ENCODE data around the gene TLE1. TPM values are rescaled to one million over a fixed set of nuclear protein-coding genes. Genes with fewer than 3 reads are reported as not detected.

TLE1 gene
- total and polyA plus RNA-seq, 9 of the 15 experiments (the other 6 are each of a cell fraction or from before 2014, with no cell fraction given): 0.11 TPM; not detected in 8

GRCh38 chr9:81650586-81651515, 38.5 kb downstream of the TLE1 start:
- no peaks in the 10 kb centered on the region for H3K9me1 ChIP-seq (ENCODE audit: control insufficient read depth, insufficient read depth, low read length)
- H3K9ac ChIP-seq (ENCODE audit: insufficient read depth in 1 of 2, low read depth in 2 of 2, low read length in 2 of 2): no peak overlapping the region
- H3K27me3 ChIP-seq (ENCODE audit: control insufficient read depth in 2 of 2, insufficient read depth in 2 of 2, low read length in 2 of 2): no peaks in the 10 kb centered on the region
- ATAC-seq (no peak), DNase-seq (ENCODE audit: extremely low read depth in 1 of 4, low spot score in 3 of 4) (no peak), FAIRE-seq (no peak)
- H3K9me3 ChIP-seq (replicated peaks; ENCODE audit: control insufficient read depth, insufficient read depth, low read depth, low read length): no peaks in the 10 kb centered on the region
- intact Hi-C loops (cut with micrococcal nuclease): no loop called here
- 0% methylated on average over 8 of the region's 8 CpGs for WGBS (ENCODE audit: insufficient coverage, low coverage, missing lambda C conversion rate)
- H3K27ac ChIP-seq (ENCODE audit: extremely low read depth, low read depth, low read length): no peak overlapping the region
- no peaks in the 10 kb centered on the region for H4K20me1 ChIP-seq (replicated peaks; ENCODE audit: control insufficient read depth, insufficient read depth, low read length)
- in situ Hi-C loops (cut with MboI): no loop called here
- H3K36me3 ChIP-seq (ENCODE audit: control insufficient read depth, insufficient read depth, low read length): no peaks in the 10 kb centered on the region
- BruUV-seq (replicated peaks): no TSS peak
- POLR2A ChIA-PET: no interaction called here
- CTCF ChIA-PET (ENCODE audit: low intra/inter-chr PET ratio): no interaction called here
- H3K4me1 ChIP-seq (replicated peaks in 1 of 2; ENCODE audit: control insufficient read depth in 2 of 2, insufficient read depth in 2 of 2, low read length in 2 of 2): no peaks in the 10 kb centered on the region
- H3K4me2 ChIP-seq (ENCODE audit: insufficient read depth, low read length): no peak overlapping the region
- H3K4me3 ChIP-seq: no peak overlapping the region
- no peak overlapping the region for H2AFZ ChIP-seq (ENCODE audit: low read depth, low read length)
- no peaks in the 10 kb centered on the region for H3K79me2 ChIP-seq (ENCODE audit: control insufficient read depth, insufficient read depth, low read length)
- TF ChIP-seq HSF4 (CRISPR knock-in tag; IDR thresholded peaks at IDR 0.05; ENCODE audit: borderline replicate concordance): no peak
- no peak for TF ChIP-seq ZMIZ1 (IDR thresholded peaks at IDR 0.05; ENCODE audit: low read depth in 2 of 2, low read length in 2 of 2)
- TF ChIP-seq EP300 (IDR thresholded peaks at IDR 0.05; ENCODE audit: low read length): no peak
- no peak for TF ChIP-seq MGA (IDR thresholded peaks at IDR 0.05)
- TF ChIP-seq NCOA6 (IDR thresholded peaks at IDR 0.05): no peak
